ES-I3 (cell line): Measurements from ENCODE around the gene SYVN1.
A peak's percentile ranks its signal among the peaks of the same experiment; 100 is the strongest.

Experiments
- H3K36me3 ChIP-seq: 2 replicates; pipeline ENCODE4 v1.6.1; 2013; ENCODE audit warnings: mild to moderate bottlenecking, low read length, control low read depth, moderate library complexity; ENCODE audit not compliant: insufficient read depth
- H3K4me1 ChIP-seq: 2 replicates; pipeline ENCODE4 v1.6.1; 2013; ENCODE audit warnings: mild to moderate bottlenecking, control low read depth, low read length; ENCODE audit not compliant: insufficient read depth
- H3K9ac ChIP-seq: 2 replicates; pipeline ENCODE4 v1.6.1; 2013; ENCODE audit warnings: low read depth, mild to moderate bottlenecking, low read length, moderate library complexity
- H3K9me3 ChIP-seq: 2 replicates; pipeline ENCODE4 v1.6.1; 2013; ENCODE audit warnings: mild to moderate bottlenecking, low read length, moderate library complexity; ENCODE audit not compliant: control insufficient read depth, insufficient read depth

SYVN1 gene

GRCh38 chr11:65104628-65105027, 29.7 kb downstream of the SYVN1 start:
- Histone ChIP-seq H3K9me3 (no peaks in the 10 kb centered on the region), H3K36me3 (no peaks in the 10 kb centered on the region), H3K9ac (no peak overlapping the region), H3K4me1 (no peaks in the 10 kb centered on the region)

- no peaks in the 10 kb centered on the region for H3K9me3 ChIP-seq
- H3K36me3 ChIP-seq, result no peaks in the 10 kb centered on the region
- no peaks in the 10 kb centered on the region for H3K4me1 ChIP-seq
- no peak overlapping the region for H3K9ac ChIP-seq
These were observed 30.8 kb downstream of the SYVN1 start for GRCh38 chr11:65103476-65103875.

GRCh38 chr11:65102142-65103095, 31.9 kb downstream of the SYVN1 start:
- H3K4me1 ChIP-seq, result no peaks in the 10 kb centered on the region
- no peak overlapping the region for H3K9ac ChIP-seq
- H3K36me3 ChIP-seq, result no peaks in the 10 kb centered on the region
- H3K9me3 ChIP-seq, result no peaks in the 10 kb centered on the region

GRCh38 chr11:65100674-65101350, 33.5 kb downstream of the SYVN1 start:
- Histone ChIP-seq H3K9me3 (no peaks in the 10 kb centered on the region), H3K9ac (no peak overlapping the region), H3K4me1 (0 out of 2 replicates have a peak, but pooled peaks cover 4% of the 10 kb centered on the region), H3K36me3 (no peaks in the 10 kb centered on the region)

GRCh38 chr11:65096926-65097325, 37.4 kb downstream of the SYVN1 start:
- Histone ChIP-seq H3K9me3 (no peaks in the 10 kb centered on the region), H3K9ac (peak overlapping the region; percentile 27; the same call in 1 of the 2 replicates), H3K36me3 (no peaks in the 10 kb centered on the region), H3K4me1 (0 out of 2 replicates have a peak, but pooled peaks cover 4% of the 10 kb centered on the region)

GRCh38 chr11:65095974-65096806, 38.1 kb downstream of the SYVN1 start, which contains the start of gene VPS51:
VPS51 (plus strand) TSS chr11:65096214; CDS start chr11:65096251, 37 bp downstream.
- no peaks in the 10 kb centered on the region for H3K9me3 ChIP-seq
- H3K36me3 ChIP-seq, result no peaks in the 10 kb centered on the region
- H3K4me1 ChIP-seq, result 0 out of 2 replicates have a peak, but pooled peaks cover 4% of the 10 kb centered on the region
- peak within 1 kb of the TSS; percentile 92 for H3K9ac ChIP-seq

- H3K9ac ChIP-seq, result peak overlapping the region; percentile 24; the same call in 1 of the 2 replicates
- no peaks in the 10 kb centered on the region for H3K9me3 ChIP-seq
- no peaks in the 10 kb centered on the region for H3K36me3 ChIP-seq
- H3K4me1 ChIP-seq, result 0 out of 2 replicates have a peak, but pooled peaks cover 4% of the 10 kb centered on the region
These were observed 38.9 kb downstream of the SYVN1 start for GRCh38 chr11:65095427-65095826.

- Histone ChIP-seq H3K4me1 (no peaks in the 10 kb centered on the region), H3K9ac (no peak overlapping the region), H3K9me3 (no peaks in the 10 kb centered on the region), H3K36me3 (no peaks in the 10 kb centered on the region)
These were observed 43.7 kb downstream of the SYVN1 start for GRCh38 chr11:65090628-65091027.

GRCh38 chr11:65089621-65090020, 44.7 kb downstream of the SYVN1 start:
- Histone ChIP-seq H3K9ac (no peak overlapping the region), H3K9me3 (no peaks in the 10 kb centered on the region), H3K4me1 (no peaks in the 10 kb centered on the region), H3K36me3 (no peaks in the 10 kb centered on the region)

GRCh38 chr11:65087827-65088226, 46.5 kb downstream of the SYVN1 start:
- Histone ChIP-seq H3K9ac (no peak overlapping the region), H3K9me3 (no peaks in the 10 kb centered on the region), H3K36me3 (no peaks in the 10 kb centered on the region), H3K4me1 (0 out of 2 replicates have a peak, but pooled peaks cover 3% of the 10 kb centered on the region)

GRCh38 chr11:65087216-65087615, 47.1 kb downstream of the SYVN1 start:
- Histone ChIP-seq H3K9me3 (no peaks in the 10 kb centered on the region), H3K36me3 (no peaks in the 10 kb centered on the region), H3K4me1 (0 out of 2 replicates have a peak, but pooled peaks cover 5% of the 10 kb centered on the region), H3K9ac (no peak overlapping the region)

- 0 out of 2 replicates have a peak, but pooled peaks cover 5% of the 10 kb centered on the region for H3K4me1 ChIP-seq
- no peaks in the 10 kb centered on the region for H3K9me3 ChIP-seq
- no peak overlapping the region for H3K9ac ChIP-seq
- H3K36me3 ChIP-seq, result no peaks in the 10 kb centered on the region
These were observed 47.5 kb downstream of the SYVN1 start for GRCh38 chr11:65086809-65087208.

GRCh38 chr11:65085446-65085845, 48.9 kb downstream of the SYVN1 start:
- Histone ChIP-seq H3K36me3 (no peaks in the 10 kb centered on the region), H3K9ac (no peak overlapping the region), H3K9me3 (no peaks in the 10 kb centered on the region), H3K4me1 (0 out of 2 replicates have a peak, but pooled peaks cover 5% of the 10 kb centered on the region)
